ENCODE results near the gene CYP19A1. TPM values are rescaled to one million over a fixed set of nuclear protein-coding genes. Genes with fewer than 3 reads are reported as not detected.
"Not testable (repeated sequence)": the region's sequence is repeated elsewhere in the genome, so short reads cannot be mapped to it uniquely, and the experiment has no call there.

Gene CYP19A1
- total RNA-seq, 1 experiment from 2014 or later, result 2.8 TPM

DNA sequence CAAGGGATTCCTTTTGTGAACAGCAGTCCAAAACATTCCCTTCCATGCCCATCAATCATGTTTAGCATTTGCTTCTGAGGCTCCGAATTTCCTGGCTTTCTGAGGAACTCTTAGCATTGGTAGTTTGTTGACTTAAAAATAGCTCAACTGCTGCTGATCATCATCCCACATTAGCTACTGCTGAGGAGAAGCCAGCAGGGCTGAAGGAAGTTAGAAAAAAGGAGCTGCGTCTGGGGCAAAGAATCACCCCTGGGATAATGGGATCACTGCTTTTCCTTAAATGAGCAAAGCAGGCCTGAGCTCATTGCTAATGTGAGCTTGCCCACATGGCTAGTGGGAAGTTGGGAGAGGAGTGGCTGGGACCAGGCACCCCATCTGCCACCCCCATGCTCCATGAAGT is 39.8 kb downstream of the CYP19A1 start:
- no peak for DNase-seq (ENCODE audit: low read depth)

DNA sequence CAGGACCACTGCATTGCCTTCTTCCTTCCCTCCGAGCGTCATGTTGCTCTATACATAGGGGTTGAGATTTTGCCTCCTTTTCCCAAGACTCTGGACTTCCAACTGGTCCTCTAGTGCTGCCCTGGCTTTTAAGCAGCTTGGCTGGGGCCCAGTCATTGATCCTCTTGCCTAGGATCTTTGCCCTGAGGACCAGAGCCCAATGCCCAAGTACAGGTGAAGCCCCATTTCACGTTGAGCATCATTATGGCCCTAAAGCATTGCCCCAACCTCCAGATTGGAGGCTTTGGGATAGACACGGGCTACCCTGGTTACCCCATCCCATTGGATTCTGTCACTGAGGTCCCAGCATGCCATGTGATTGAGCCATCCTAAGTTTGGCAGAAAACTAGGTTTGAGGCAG is 47.7 kb downstream of the CYP19A1 start:
- no peak for DNase-seq (ENCODE audit: low read depth)

DNA sequence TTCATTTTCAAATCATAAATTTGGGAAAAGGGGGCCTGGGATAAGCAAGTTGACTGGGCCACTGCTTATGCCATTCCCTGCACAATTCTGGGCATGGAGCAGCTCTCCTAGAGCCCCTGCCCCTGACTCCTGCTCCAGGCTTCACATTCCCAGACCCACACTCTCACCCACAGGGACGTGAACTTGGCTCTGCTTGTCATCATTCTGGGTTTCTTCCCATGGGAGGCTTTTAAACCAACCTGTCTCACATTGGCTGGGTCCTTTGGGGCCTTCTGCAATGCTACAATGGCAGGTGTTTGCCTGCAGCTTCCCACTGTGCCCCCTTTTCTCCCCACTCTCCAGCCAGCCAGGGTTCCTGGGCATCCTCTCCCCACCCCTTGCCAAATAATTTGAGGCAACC is 49.1 kb downstream of the CYP19A1 start:
- DNase-seq (ENCODE audit: low read depth), result no peak

DNA sequence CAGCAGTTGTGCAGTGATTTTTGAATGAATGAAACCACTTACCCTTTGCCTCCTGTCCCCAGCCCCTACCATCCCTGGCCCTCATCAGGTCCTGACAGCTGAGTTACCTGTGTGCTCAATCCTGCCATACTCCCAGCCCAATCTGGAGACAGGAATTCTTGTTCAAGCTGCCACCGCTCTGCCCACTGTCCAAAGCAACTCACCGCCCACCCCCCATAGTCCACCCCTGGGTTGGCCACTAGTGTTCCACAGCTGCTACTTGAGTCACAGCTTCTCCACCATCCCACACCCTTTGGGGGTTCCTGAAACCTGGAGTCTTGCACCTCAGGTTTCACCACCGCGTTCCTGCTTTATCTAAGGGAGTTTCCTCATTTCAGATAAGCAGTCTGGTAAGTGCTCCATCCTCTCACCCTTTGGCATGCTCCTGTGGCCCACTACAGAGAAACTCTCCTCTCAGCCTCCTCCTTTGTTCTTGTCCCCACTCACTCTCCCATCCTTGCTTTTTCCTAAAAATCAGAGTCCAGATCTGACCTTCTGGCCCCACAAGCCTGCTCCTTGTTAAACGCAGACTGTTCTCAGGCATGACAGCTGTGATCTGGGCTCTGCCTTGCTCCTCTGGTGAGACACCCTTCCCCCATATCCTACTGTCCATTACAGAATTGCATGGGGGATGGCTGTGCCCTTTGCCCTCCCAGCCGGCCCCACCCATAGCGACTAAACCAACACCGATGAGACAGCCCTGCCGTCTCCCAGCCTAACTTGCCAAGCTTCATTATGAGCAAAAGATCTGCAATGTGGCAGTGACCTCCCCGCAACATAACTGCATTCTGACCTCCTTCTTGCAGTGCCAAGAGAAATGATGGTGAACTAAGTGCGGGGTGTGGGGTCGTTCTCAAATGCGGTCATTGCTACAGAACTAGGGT is 50.0 kb downstream of the CYP19A1 start:
- DNase-seq (ENCODE audit: low read depth), result no peak

DNA sequence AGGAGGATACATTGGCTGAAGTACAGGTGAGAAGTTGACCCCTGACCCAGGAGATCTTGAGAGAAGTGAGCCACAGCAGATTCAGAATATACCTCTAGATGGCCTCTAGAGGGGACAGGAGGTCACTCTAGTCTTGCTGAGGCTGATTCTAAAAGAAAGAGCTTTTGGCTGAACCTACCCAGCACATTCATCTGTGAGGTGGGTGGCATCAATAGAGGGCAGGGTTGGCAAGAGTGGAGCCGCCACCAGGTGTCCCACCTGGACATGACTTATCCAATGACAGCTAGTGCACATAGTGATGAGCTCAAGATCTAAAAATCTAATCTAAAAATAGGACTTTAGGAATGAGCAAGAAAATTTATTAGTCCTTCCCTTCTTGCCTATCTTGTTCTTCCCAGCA is 51.6 kb downstream of the CYP19A1 start:
- DNase-seq (ENCODE audit: low read depth), result no peak

- DNase-seq (ENCODE audit: low read depth), result no peak
These were observed 53.0 kb downstream of the CYP19A1 start for GRCh38 chr15:51285399-51285798.

DNA sequence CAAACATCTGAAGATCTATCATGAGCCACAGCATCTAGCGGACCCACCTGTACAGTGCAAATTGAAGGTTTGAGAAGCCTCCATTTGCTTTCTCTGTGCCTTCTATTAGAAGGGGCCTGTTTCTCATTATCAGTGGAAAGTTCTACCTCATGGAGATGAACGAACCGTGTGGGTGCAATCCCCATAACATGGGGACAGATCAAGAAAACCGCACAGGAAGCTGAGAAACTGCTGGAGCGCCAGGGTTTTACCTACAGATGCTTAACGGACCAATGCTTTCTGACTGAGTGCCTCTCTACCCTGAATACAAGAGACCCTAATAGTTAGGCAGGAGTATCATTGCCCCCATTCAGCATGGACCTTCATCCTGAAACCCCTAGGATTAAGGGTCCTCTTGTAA is 53.5 kb downstream of the CYP19A1 start:
- no peak for DNase-seq (ENCODE audit: low read depth)

DNA sequence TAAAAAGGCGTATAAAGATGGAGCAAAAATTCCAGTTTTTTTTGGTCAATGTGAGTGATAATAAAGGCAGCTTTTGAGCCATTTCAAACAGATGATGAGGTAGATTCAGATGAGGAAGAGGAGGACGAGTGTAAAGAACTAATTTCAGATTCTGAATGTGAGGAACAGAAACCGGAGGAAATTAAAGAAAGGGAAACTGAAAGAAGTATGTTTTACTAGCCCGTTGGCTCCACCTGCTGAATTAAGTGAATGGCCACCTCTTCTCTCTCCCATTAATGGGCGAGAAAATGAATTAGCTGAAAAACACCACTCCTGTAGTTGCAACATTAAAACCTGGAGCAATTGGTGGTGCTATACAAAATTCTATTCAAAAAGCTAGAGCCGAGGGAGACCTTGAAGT is 55.4 kb downstream of the CYP19A1 start:
- DNase-seq (ENCODE audit: low read depth), result no peak

GRCh38 chr15:51282241-51282640 is 56.2 kb downstream of the CYP19A1 start:
- not testable (repeated sequence) for DNase-seq (ENCODE audit: low read depth)

DNA sequence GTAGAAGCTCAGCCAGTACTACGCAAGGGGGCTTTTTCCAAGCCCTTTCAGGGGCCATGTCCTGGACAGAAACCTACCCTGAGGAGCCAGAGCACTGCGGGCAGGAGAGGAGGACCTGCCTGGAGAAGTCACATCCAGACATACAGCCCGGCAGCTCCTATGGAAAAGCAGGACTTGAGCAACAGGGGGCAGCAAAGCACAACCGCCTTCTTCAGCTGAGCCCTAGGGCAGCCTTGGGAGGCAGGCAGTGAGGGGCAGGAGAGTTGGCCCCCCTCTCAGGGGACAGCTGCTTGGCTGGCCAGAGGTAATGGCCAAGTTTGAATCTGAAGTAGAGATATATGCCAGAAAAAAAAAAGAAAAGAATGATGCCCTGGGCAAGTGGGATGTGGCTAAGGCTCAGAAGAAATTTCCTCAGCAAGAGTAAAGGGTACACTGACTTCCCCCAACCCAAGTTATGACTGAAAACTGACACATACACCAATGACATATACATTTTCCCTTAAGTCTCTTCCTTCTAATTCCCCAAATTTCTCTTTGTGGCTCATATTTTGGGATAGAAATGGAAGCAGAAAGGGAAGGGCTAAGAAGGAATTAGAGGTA is 56.9 kb downstream of the CYP19A1 start:
- peak; percentile 78 for DNase-seq (ENCODE audit: low read depth)

GRCh38 chr15:51280838-51281237 is 57.6 kb downstream of the CYP19A1 start:
- no peak for DNase-seq (ENCODE audit: low read depth)

DNA sequence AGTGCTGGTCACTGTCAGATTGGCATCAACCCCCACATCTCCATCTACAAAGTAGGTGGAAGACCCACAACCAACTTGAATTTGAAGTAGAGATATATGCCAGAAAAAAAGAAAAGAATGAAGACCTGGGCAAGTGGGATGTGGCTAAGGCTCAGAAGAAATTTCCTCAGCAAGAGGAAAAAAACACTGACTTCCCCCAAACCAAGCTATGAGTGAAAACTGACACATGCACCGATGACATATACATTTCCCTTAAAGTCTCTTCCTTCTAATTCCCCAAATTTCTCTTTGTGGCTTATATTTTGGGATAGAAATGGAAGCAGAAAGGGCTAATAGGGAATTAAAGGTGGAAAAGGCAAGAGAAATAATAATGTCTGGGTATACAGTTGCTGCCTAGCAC is 59.0 kb downstream of the CYP19A1 start:
- DNase-seq (ENCODE audit: low read depth), result no peak

DNA sequence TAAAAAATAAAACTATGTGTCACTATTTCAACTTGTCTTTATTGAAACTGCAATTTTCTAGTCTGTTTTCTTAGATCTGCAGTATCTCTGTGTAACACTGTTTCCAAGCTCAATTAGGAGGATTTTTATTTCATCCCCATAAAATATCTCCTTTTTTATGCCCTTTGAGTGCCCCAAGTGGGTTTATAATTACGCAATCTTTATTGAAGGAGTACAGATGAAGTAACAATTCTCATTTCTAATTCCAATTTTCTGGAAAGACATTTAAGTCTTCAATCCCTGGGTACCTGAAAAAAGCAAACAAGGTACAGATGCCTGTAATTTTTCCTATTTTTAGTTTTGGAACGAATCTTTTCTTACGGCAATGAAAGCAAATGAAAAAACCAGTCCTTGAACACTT is 61.3 kb downstream of the CYP19A1 start:
- no peak for DNase-seq (ENCODE audit: low read depth)

DNA sequence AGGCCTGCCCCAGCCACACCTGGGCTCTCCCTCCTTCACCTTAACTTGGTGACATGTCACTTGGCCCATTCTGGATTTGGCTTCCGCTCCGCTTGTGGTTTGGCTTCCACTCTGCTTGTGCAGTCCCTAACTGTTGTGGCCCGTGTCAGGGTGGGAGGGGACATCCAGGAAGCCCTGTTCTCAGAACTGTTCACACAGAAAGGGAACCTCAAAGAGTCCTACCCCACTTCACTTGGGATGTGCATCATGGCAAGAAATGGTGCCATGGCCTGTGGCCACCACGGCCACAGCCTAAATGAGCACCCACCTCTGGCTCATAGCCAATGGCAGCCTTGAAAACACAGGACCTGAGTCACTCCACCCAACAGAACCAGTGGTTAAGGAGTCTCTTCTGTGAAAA is 63.4 kb downstream of the CYP19A1 start:
- DNase-seq (ENCODE audit: low read depth), result peak; percentile 35

DNA sequence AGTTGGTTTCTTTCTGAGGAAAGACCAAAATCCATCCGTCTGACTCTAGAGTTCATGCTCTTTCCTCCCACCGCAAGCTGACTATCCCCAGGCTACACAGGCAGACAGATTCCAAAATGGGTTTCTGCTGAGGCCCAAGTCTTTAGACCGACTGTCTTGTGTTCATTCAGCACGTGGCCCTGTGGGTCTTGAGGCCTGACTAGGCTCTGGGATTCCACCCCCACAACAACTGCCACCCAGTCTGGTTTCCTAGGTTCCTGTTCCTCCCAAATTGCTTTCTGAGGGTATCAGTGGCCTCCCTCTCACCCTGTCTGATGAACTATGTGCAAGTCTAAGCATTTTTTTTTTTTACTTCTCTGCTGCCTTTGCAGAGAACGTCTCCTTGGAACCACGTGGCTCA is 67.7 kb downstream of the CYP19A1 start:
- DNase-seq (ENCODE audit: low read depth), result no peak

- no peak for DNase-seq (ENCODE audit: low read depth)
These were observed 68.9 kb downstream of the CYP19A1 start for GRCh38 chr15:51269496-51269895.

GRCh38 chr15:51267703-51268083 is 70.7 kb downstream of the CYP19A1 start:
- DNase-seq (ENCODE audit: low read depth), result peak; percentile 73

DNA sequence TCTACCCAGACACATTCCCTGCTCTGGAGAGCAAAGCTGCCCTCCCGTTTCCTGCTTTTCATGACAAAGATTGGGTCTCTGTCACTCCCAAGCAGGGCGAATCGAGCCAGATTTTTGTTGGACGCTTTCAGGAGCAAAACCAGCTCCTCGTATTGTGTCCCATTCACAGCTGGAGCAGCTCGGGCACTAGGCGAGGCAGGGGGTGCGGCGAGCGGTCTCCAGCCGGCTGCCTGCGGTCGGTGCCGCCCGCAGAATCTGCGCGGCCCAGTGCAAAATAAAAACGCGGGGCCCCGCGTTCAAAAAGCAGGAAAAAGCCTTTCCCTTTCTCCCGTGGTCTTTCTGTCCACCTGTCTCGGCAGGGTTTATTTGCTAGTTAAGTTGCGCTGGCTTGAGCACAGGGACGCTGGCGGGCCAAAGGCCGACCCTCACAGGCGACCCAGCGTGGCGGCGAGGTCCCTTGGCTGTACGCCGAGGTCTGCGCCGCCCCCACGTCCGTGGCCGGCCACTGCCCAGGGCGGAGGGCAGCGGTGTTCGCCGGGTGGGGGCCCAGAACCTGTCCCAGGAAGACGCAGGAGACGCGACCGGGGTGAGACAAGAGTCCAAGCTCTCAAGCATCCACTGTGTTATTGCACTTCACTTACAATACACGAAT is 71.2 kb downstream of the CYP19A1 start:
- peak; percentile 62 for DNase-seq (ENCODE audit: low read depth)

- no peak for DNase-seq (ENCODE audit: low read depth)
These were observed 71.7 kb downstream of the CYP19A1 start for GRCh38 chr15:51266656-51267050.

DNA sequence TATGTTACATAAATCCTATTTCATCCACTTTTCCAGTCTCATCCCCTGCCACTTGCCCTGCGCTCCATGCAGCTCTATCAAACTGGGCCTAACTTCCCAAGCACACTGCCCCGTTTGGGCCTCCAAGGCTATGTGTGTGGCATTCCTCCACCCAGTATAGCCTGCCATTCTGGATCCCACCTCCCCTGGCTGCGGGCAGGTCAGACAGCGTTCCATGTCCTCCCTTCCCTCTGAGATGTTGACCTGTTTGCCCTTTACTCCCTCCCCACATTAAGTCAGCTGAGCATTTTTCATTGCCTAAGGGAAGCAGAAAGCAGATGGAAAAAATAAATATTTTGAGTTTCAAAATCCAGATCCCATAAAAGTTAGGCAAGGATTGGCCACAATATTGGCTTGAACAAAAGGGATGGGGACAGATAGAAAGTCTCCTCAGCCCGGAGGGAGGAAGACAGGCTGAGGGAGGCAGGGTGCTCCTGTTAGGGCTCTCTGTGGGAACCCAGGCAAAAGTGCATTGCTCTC is 73.3 kb downstream of the CYP19A1 start:
- no peak for DNase-seq (ENCODE audit: low read depth)

DNA sequence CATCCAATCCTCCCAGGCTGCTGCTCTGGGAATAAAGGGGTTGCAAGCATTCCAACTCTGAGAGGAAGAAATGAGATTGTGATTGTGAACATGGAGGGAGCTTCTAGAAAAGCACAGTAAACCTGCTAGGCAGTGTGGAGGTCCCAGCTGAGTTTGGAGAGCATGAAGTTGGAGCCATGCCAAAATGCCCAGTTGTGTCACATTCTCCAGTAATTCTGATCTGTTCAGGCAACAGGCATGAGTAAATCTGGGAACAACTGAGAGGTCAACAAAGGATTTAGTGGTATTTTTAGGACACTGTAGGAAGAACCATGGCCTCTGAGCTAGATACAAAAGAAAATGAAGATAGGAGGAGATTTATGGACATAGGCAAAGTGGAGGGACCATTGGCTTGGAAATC is 74.7 kb downstream of the CYP19A1 start:
- DNase-seq (ENCODE audit: low read depth), result no peak

- DNase-seq (ENCODE audit: low read depth), result no peak
These were observed 75.3 kb downstream of the CYP19A1 start for GRCh38 chr15:51263116-51263515.

DNA sequence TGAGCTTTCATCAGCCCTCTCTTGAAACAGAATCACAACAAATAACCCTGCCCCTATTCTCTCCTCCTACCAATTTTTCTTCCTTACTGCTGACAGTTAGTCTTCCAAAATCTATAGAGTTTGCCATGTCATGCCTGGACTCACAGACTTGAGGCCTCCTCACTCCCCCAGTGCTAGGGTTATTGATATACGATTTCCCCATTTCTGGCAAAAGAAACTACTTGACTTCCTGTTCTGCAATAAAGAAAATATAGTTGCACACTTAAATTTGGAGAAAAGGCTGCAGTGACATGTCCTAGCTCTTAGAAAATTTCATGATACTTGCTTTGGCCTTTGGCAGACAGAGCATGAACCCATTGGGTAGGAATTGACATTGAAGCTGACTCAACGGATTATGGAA is 75.9 kb downstream of the CYP19A1 start:
- DNase-seq (ENCODE audit: low read depth), result no peak
